K562 (cell line): ENCODE measurements around the gene CDC45. TPM values are rescaled to one million over a fixed set of nuclear protein-coding genes. Genes with fewer than 3 reads are reported as not detected.

Experiments used
- CC2D1A ChIP-seq: fragments of 450-650 bp; IDR thresholded peaks from 2 replicates; pipeline ENCODE4 v1.6.1; 2017; ENCODE audit warnings: mild to moderate bottlenecking
- E2F5 ChIP-seq: sonication (generic); formaldehyde crosslinking; IDR thresholded peaks from 2 replicates; pipeline ENCODE4 v1.8.0; 2022; ENCODE audit warnings: mild to moderate bottlenecking, missing genetic modification reagents
- ELF4 ChIP-seq: fragments of 450-650 bp; formaldehyde crosslinking; IDR thresholded peaks from 2 replicates; pipeline ENCODE4 v1.4.0; 2022; ENCODE audit warnings: missing genetic modification characterization
- ELK3 ChIP-seq: fragments of 450-650 bp; formaldehyde crosslinking; IDR thresholded peaks from 2 replicates; pipeline ENCODE4 v1.4.0; 2020; ENCODE audit warnings: mild to moderate bottlenecking
- EP300 ChIP-seq: IDR thresholded peaks from 2 replicates; pipeline ENCODE4 v1.6.1; 2012; ENCODE audit warnings: low read length, improper control_type of control experiment
- FOXP1 ChIP-seq: sonication (generic); formaldehyde crosslinking; IDR thresholded peaks from 2 replicates; pipeline ENCODE4 v1.8.0; 2022; ENCODE audit warnings: mild to moderate bottlenecking, missing genetic modification reagents
- GATAD2B ChIP-seq: fragments of 450-650 bp; IDR thresholded peaks from 2 replicates; pipeline ENCODE4 v1.6.1; 2017; ENCODE audit warnings: mild to moderate bottlenecking, borderline replicate concordance
- RBM22 ChIP-seq: fragments of 200-400 bp; formaldehyde crosslinking; IDR thresholded peaks from 2 replicates; pipeline ENCODE4 v1.6.1; 2018; ENCODE audit warnings: low read length, low read depth; ENCODE audit not compliant: poor library complexity, severe bottlenecking
- RFX7 ChIP-seq: fragments of 250-450 bp; sonication (Bioruptor Pico); IDR thresholded peaks from 2 replicates; pipeline ENCODE4 v1.5.1; 2021; ENCODE audit warnings: mild to moderate bottlenecking
- RREB1 ChIP-seq: fragments of 250-450 bp; sonication (Bioruptor Pico); IDR thresholded peaks from 2 replicates; pipeline ENCODE4 v1.4.0; 2020
- SIX5 ChIP-seq, 2 experiments: IDR thresholded peaks; 2 replicates each; pipeline ENCODE4 v1.6.1; 2011; ENCODE audit warnings: low read length in 2 of 2, borderline replicate concordance in 1 of 2, low read depth in 1 of 2, mild to moderate bottlenecking in 1 of 2, moderate library complexity in 1 of 2; ENCODE audit not compliant: insufficient read depth in 1 of 2
- SRF ChIP-seq, 2 experiments: fragments of 250-450, 450-650 bp in 1 of 2; sonication (Bioruptor Pico) in 1 of 2; sonication (generic) in 1 of 2; formaldehyde crosslinking; IDR thresholded peaks; 2 replicates each; pipeline versions ENCODE4 v1.5.0 to v1.5.1; 2020 to 2022; ENCODE audit warnings: mild to moderate bottlenecking in 1 of 2, missing genetic modification reagents in 1 of 2
- ZBTB8A ChIP-seq: fragments of 450-650 bp; IDR thresholded peaks from 2 replicates; pipeline ENCODE4 v1.6.1; 2018; ENCODE audit warnings: mild to moderate bottlenecking, moderate library complexity; ENCODE audit not compliant: partially characterized antibody
- ZFP36 ChIP-seq: fragments of 150-350 bp; IDR thresholded peaks from 2 replicates; pipeline ENCODE4 v1.6.1; 2018; ENCODE audit warnings: low read length, low read depth; ENCODE audit not compliant: partially characterized antibody
- ZNF133 ChIP-seq: fragments of 250-450 bp; sonication (Bioruptor Pico); IDR thresholded peaks from 2 replicates; pipeline ENCODE4 v1.4.0; 2020; ENCODE audit warnings: mild to moderate bottlenecking
- ZNF165 ChIP-seq: fragments of 250-450 bp; sonication (Bioruptor Pico); IDR thresholded peaks from 2 replicates; pipeline ENCODE4 v1.4.0; 2020; ENCODE audit warnings: borderline replicate concordance
- ZNF408 ChIP-seq: fragments of 250-450 bp; sonication (Bioruptor Pico); IDR thresholded peaks from 2 replicates; pipeline ENCODE4 v1.4.0; 2020; ENCODE audit warnings: low read depth, mild to moderate bottlenecking, moderate library complexity
- ZNF639 ChIP-seq, 2 experiments: fragments of 200-800 bp in 1 of 2; sonication (Bioruptor generic) in 1 of 2; sonication (generic) in 1 of 2; formaldehyde crosslinking in 1 of 2; IDR thresholded peaks in 1 of 2; conservative IDR thresholded peaks in 1 of 2; 2 replicates each; pipeline versions ENCODE4 v1.5.0 to v1.6.1; 2016 to 2020; ENCODE audit warnings: missing compliant biosample characterization in 1 of 2, missing genetic modification characterization in 1 of 2, missing genetic modification reagents in 1 of 2
- ZSCAN32 ChIP-seq: fragments of 450-650 bp; formaldehyde crosslinking; IDR thresholded peaks from 2 replicates; pipeline ENCODE4 v1.4.0; 2020; ENCODE audit warnings: mild to moderate bottlenecking, moderate library complexity
- polyA plus RNA-seq, 8 experiments: library from polyadenylated mRNA; depleted of rRNA in 4 of 8; stranded (reverse) in 5 of 8; unstranded in 3 of 8; fragments of >200 nt; fragmentation: Nextera tagmentation in 2 of 8; fragmentation: Illumina TruSeq in 1 of 8; extraction: Ambion mirVana in 2 of 8; extraction: Trizol in 1 of 8; gene quantifications; 2 replicates each; pipeline versions ENCODE4 v1.2.1 to v1.2.3, GENCODE V29; 2011 to 2014; ENCODE audit warnings: inconsistent platforms in 1 of 8, missing spikeins in 1 of 8
- total RNA-seq, 7 experiments: library from RNA; depleted of rRNA in 6 of 7; stranded (reverse); fragments of >200 nt in 6 of 7; fragmentation: Illumina TruSeq in 2 of 7; extraction: Trizol in 2 of 7; gene quantifications; 2 replicates each; pipeline versions ENCODE4 v1.2.1 to v1.2.3, GENCODE V29; 2011 to 2021; ENCODE audit warnings: low replicate concordance in 1 of 7

Gene CDC45
- total and polyA plus RNA-seq, 9 of the 15 experiments (the other 6 are each of a cell fraction or from before 2014, with no cell fraction given), result 251 to 580 (median 410) TPM

GRCh38 chr22:19448076-19448607 is 31.6 kb upstream of the CDC45 start (continued):
- TF ChIP-seq RREB1 (CRISPR knock-in tag) (0 out of 2 replicates have a peak, but pooled peaks have one; percentile 61), RBM22 (no peak), ELF4 (CRISPR knock-in tag) (peak; percentile 81; the same call in 1 of the 2 replicates), ZFP36 (no peak), E2F5 (CRISPR knock-in tag) (no peak), ZBTB8A (no peak), ZNF639 (CRISPR knock-in tag; conservative IDR thresholded peaks at IDR 0.05 in 1 of 2, IDR thresholded peaks at IDR 0.05 in 1 of 2) (0 out of 4 replicates have a peak, but pooled peaks of 1 of the 2 experiments have one; percentile 15), ELK3 (CRISPR knock-in tag) (0 out of 2 replicates have a peak, but pooled peaks have one; percentile 47), ZSCAN32 (0 out of 2 replicates have a peak, but pooled peaks have one; percentile 5), CC2D1A (peak; percentile 24; the same call in 1 of the 2 replicates), GATAD2B (no peak), RFX7 (CRISPR knock-in tag) (no peak), ZNF133 (CRISPR knock-in tag) (peak; percentile 68; the same call in 1 of the 2 replicates), SIX5 (IDR thresholded peaks at IDR 0.05; ENCODE audit: borderline replicate concordance in 1 of 2, insufficient read depth in 1 of 2, low read depth in 1 of 2, low read length in 2 of 2) (no peak), FOXP1 (no peak), ZNF165 (CRISPR knock-in tag) (peak; percentile 84), SRF (CRISPR knock-in tag; IDR thresholded peaks at IDR 0.05) (no peak), EP300 (no peak), ZNF408 (CRISPR knock-in tag) (no peak)
